HG03139 (cell line): ENCODE results near the gene FAM8A1.

ENCODE experiments used
- ATAC-seq: cut with Tn5 transposase; IDR thresholded peaks from one replicate; pipeline ENCODE4 v1.9.1; 2021; ENCODE audit not compliant: unreplicated experiment

FAM8A1 gene

GRCh38 chr6:17653198-17653882 lies 53.2 kb downstream of the FAM8A1 start:
- ATAC-seq: no peak

- ATAC-seq: no peak
Observed at GRCh38 chr6:17656092-17656491, 56.0 kb downstream of the FAM8A1 start.

GRCh38 chr6:17656644-17657043 lies 56.5 kb downstream of the FAM8A1 start:
- no peak for ATAC-seq
